Measurements from ENCODE around the gene PCSK5.

The PCSK5 gene

GRCh38 chr9:76153902-76154629 lies 263.6 kb downstream of the PCSK5 start:
- DNase-seq = no peak

DNA sequence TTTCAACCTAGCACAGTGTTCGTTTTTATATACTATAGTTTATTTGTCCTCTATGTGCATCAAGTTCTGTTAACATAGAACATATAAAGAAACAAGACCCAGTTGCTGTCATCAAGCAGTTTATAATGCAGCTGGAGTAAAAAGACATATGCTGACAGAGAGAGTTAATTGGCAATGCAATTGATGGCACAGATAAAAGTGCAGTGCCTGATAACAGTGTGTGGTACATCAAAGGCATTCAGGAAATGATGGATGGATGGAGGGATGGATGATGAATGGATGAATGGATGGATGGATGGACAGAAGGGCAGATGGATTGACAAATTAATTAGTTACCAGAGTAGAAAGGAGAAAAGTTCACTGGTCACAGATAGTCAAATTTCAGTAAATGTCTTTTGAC lies 264.9 kb downstream of the PCSK5 start:
- DNase-seq = no peak

DNA sequence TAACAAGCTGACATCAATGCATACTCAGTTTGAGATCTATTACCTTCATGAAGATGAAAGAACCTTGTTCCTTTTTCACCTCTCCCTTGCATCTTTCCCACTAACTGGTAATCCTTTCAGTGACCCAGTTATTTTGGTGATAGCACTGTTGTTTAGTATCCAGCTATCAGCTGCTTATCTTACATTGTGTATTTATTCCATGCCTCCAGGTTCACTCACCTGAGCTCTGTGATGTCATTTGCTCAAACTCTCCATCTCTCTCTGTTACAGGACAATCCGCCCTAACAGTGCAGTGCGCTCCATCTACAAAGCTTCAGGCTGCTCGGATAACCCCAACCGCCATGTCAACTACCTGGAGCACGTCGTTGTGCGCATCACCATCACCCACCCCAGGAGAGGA lies 268.2 kb downstream of the PCSK5 start:
- no peak for DNase-seq

DNA sequence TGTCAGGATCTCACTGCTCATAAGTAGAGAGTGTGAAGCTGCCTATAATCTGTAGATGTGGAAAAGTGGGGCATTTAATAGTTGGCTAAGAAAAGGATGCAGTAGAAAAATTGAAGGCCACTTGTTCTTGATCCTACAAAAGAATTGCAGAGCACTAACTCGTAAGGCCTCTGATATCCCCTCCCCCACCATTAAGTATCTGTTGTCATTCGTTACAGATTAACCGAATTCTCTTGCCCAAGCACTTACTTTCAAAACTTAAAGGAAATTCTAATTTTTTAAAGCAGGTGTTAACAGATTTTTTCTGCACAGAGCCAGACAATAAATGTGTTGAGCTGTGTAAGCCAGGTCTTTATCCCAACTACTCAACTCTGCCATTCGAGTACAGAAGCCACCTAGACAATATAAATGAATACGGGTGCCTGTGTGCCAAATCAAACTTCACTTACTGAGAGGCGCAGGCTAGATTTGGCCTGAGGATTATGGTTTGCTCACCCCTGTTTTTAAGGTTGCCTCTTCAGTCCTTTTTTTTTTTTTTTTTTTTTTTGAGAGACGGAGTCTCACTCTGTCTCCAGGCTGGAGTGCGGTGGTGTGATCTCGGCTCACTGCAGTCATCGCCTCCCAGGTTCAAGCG lies 268.9 kb downstream of the PCSK5 start:
- no peak for DNase-seq

- DNase-seq = no peak
Measured at GRCh38 chr9:76161106-76161505, 270.6 kb downstream of the PCSK5 start.

GRCh38 chr9:76161541-76161940 lies 271.1 kb downstream of the PCSK5 start:
- DNase-seq = no peak

- DNase-seq = no peak
Measured at GRCh38 chr9:76162086-76162730, 271.7 kb downstream of the PCSK5 start.

- DNase-seq = no peak
Measured at GRCh38 chr9:76162751-76163500, 272.5 kb downstream of the PCSK5 start.

GRCh38 chr9:76166526-76166925 lies 276.1 kb downstream of the PCSK5 start:
- no peak for DNase-seq

GRCh38 chr9:76176171-76176570 lies 285.7 kb downstream of the PCSK5 start:
- DNase-seq = no peak

DNA sequence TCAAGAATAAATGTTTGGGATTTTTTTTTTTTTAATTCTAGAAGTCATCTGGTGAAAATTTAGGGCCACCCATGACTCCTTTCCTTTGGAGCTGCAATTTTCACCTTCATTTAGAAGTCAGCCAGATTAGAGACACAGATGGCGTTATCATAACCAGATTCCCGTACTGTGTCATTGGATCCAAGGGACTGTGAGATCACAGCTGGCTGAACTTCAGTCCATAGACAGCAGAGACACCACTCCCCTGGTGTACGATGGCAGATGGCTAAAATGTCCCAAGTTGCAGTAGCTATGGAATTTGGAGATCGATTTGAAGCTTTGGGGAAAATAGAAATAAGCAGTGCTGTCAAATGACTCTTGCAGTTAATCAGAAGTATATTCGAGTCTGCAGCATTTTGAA lies 287.5 kb downstream of the PCSK5 start:
- no peak for DNase-seq

DNA sequence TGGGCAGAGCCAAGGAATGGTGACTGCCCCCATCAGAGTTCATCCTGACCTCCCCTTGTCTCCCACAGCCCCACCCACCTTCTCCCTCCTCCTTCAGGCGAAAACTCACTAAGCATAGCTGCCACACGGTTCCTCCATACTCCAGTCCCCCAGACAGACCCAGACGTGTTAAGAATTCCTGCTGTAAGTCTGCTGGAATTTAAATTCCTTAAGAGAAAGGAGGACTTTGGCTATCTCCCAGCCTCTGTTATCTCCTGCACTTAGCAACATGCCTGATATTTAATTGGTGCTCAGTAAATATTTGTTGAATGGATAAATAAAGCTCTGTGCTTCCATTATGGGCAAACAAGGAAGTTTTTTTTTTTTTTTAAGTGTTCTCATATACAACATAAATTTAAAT lies 290.1 kb downstream of the PCSK5 start:
- DNase-seq = no peak

DNA sequence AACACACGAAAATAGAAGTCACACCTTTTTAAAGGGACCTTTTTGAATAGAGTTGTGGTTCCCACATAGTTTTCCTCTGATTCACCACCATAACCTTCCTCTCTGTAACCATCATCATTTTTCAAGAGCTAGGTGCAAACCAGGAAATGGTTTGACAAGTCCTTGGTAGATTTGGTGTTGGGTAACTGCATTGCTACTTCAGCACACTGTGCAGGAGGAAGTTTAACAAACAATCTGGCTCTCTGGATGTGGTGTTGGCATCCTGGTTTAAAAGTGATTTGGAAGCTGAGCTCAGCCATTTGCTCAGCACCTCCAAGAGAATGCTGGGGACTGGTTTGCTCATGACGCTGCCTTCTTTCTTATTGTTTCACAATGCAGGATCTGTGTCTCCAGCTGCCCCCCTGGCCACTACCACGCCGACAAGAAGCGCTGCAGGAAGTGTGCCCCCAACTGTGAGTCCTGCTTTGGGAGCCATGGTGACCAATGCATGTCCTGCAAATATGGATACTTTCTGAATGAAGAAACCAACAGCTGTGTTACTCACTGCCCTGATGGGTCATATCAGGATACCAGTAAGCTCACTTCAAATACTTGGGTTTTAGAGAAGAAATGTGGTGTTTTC lies 290.7 kb downstream of the PCSK5 start:
- DNase-seq = no peak

- DNase-seq = no peak
Measured at GRCh38 chr9:76181781-76182180, 291.3 kb downstream of the PCSK5 start.

GRCh38 chr9:76185432-76185831 lies 295.0 kb downstream of the PCSK5 start:
- no peak for DNase-seq

GRCh38 chr9:76188286-76188685 lies 297.8 kb downstream of the PCSK5 start:
- DNase-seq = no peak

DNA sequence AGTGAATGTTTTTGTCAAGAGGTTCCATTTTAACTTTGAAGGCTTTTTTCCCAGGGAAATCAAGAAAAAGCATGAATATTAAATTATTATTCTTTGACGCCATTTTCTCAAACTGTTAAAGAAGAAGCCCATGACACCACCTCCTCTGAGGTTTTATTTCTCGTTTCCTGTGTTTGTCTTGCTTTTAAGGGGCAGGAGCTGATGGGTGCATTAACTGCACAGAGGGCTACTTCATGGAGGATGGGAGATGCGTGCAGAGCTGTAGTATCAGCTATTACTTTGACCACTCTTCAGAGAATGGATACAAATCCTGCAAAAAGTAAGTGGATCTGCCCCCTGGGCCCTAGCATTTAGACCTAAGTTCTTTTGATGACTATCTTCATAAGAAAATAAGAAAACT lies 298.4 kb downstream of the PCSK5 start:
- DNase-seq = no peak

DNA sequence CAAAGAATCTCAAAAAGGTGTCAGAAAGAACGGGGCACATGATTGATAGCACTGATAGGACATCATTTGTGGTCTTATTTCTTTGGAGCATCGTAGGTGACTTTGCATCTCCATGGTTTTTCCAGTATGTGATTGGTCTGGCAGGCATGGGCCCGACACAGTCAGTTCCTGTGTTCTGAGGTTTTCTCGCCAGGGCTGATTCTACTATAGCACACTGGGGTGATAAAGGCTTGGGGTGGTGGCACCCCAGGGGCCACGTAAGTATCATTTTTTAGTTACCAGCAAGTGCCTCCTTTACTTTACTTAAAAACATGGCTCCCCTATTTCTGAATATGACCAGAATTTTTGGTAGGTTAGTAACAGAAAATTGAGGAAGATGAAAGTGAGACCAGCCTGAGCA lies 301.0 kb downstream of the PCSK5 start:
- DNase-seq = no peak

DNA sequence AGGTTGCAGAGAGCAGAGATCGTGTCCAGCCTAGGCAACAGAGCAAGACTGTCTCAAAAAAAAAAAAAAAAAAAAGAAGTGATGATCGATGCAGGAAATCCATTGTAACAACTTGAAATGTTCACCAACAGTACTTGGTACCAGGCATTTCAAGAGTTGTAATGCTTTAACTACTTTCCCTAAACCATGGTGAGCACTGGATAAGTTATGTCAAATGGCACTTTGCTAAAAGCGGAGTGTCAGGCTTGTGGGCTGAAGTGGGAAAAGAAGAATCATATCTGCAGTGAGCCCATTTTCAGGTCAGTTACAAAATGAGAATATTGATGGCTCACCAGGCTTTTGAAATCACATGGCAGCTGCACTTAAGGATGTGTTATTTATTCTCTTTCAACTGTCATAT lies 301.5 kb downstream of the PCSK5 start:
- DNase-seq = no peak

GRCh38 chr9:76194896-76195295 lies 304.4 kb downstream of the PCSK5 start:
- DNase-seq = no peak

DNA sequence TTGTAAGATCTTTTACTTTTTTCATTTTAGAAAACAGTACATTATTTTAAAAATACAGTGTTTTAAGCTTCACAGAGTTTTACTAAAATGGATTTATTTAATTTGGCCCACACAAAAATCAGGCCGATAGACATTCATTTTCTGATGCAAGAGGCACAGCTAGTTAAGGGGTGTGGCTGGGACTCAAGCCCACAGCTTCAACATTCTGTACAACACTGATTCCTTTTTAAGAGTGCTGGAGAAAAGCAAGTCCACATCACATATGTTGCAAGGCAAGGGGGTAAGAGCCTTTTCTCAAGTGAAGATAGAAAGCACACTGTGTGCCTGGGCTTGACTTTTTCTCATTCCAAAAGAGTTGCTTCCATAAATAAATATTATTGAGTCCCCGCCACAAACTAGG lies 307.9 kb downstream of the PCSK5 start:
- no peak for DNase-seq

- no peak for DNase-seq
Measured at GRCh38 chr9:76200315-76200714, 309.8 kb downstream of the PCSK5 start.

GRCh38 chr9:76200745-76201144 lies 310.3 kb downstream of the PCSK5 start:
- no peak for DNase-seq
